Esophagus muscularis mucosa (tissue), 4 donors: ENCODE measurements around the gene AIDA. TPM values are rescaled to one million over a fixed set of nuclear protein-coding genes. Genes with fewer than 3 reads are reported as not detected.
A peak's percentile ranks its signal among the peaks of the same experiment; 100 is the strongest.

ENCODE experiments used
- DNase-seq: peaks from one replicate; pipeline ENCODE4 v3.0.0-alpha.2; 2017; ENCODE audit errors: extremely low spot score
- H3K27ac ChIP-seq, 4 donors: fragments of 200-600 bp; sonication (generic); replicated peaks in 1 of 4; 1 replicate in 3 of 4; 2 replicates in 1 of 4; pipeline ENCODE4 v1.5.1; 2016 to 2019; ENCODE audit warnings: mild to moderate bottlenecking in 1 of 4
- H3K27me3 ChIP-seq, 4 donors: fragments of 200-600 bp; sonication (generic); one replicate each; pipeline versions ENCODE4 v1.5.1 to v1.6.0; 2016 to 2019
- H3K36me3 ChIP-seq, 4 donors: fragments of 200-600 bp; sonication (generic); one replicate each; pipeline ENCODE4 v1.5.1; 2016 to 2019
- H3K4me1 ChIP-seq, 4 donors: fragments of 200-600 bp; sonication (generic); one replicate each; pipeline ENCODE4 v1.5.1; 2016 to 2019
- H3K4me3 ChIP-seq, 4 donors: fragments of 200-600 bp; sonication (generic); 1 replicate in 2 of 4; 2 replicates in 2 of 4; pipeline ENCODE4 v1.5.1; 2016 to 2019; ENCODE audit warnings: mild to moderate bottlenecking in 4 of 4, moderate library complexity in 1 of 4
- H3K9me3 ChIP-seq, 4 donors: fragments of 200-600 bp; sonication (generic); 1 replicate in 3 of 4; 2 replicates in 1 of 4; pipeline ENCODE4 v1.5.1; 2016 to 2019
- CTCF ChIP-seq, 3 experiments: fragments of 200-600 bp in 2 of 3; fragments of 450-650 bp in 1 of 3; sonication (generic) in 2 of 3; IDR thresholded peaks; one replicate each; pipeline ENCODE4 v1.5.1; 2017 to 2019; ENCODE audit warnings: antibody characterized with exemption in 3 of 3, mild to moderate bottlenecking in 2 of 3, moderate library complexity in 1 of 3
- EP300 ChIP-seq: sonication (generic); formaldehyde crosslinking; IDR thresholded peaks from one replicate; pipeline ENCODE4 v1.6.1; 2017; ENCODE audit warnings: antibody characterized with exemption
- POLR2A ChIP-seq: fragments of 450-650 bp; IDR thresholded peaks from one replicate; pipeline ENCODE4 v1.6.1; 2017; ENCODE audit warnings: antibody characterized with exemption, moderate library complexity, mild to moderate bottlenecking, low read depth
- POLR2AphosphoS5 ChIP-seq, 2 donors: sonication (generic); formaldehyde crosslinking; IDR thresholded peaks; one replicate each; pipeline ENCODE4 v1.6.1; 2017; ENCODE audit warnings: antibody characterized with exemption in 2 of 2
- WGBS: methylation state at CpG from one replicate; pipeline ENCODE4 v1.1.5; 2018; 5-methylcytosine and 5-hydroxymethylcytosine counted together
- intact Hi-C: fragments of 100-400 bp; cut with DNase I; formaldehyde crosslinking; loops from one replicate; pipeline ENCODE4 v1.15.1; 2023
- total RNA-seq, 4 donors: library from RNA; depleted of rRNA; stranded (reverse); fragments of >200 nt; gene quantifications; one replicate each; pipeline versions ENCODE4 v1.1.0 to v1.2.1, GENCODE V29; 2016

AIDA gene
- total RNA-seq, 4 donors from 2014 or later, result 94.3 to 120 (median 99.8) TPM

- TF ChIP-seq POLR2AphosphoS5 (IDR thresholded peaks at IDR 0.05) (peak; percentile 95 to 99), POLR2A (peak; percentile 56), EP300 (no peak), CTCF (IDR thresholded peaks at IDR 0.05) (peak in 1 of 3 experiments; percentile 40)
- intact Hi-C loops, result loop anchor here (10.0 kb wide), 1 partner anchor 71 kb away; the partner anchor contains the start of genes AIDA and BROX
Observed at GRCh38 chr1:222643938-222644635, 68.2 kb downstream of the AIDA start.

GRCh38 chr1:222643606-222643937, 68.7 kb downstream of the AIDA start:
- no peak for TF ChIP-seq POLR2AphosphoS5 (IDR thresholded peaks at IDR 0.05)
- no peak for TF ChIP-seq EP300
- no peak for TF ChIP-seq POLR2A
- no peak for TF ChIP-seq CTCF (IDR thresholded peaks at IDR 0.05)
- Histone ChIP-seq H3K9me3 (no peaks in the 10 kb centered on the region), H3K27ac (peak overlapping the region; percentile 89 to 93 (median 90)), H3K36me3 (peaks cover 0 to 30% (median 14%) of the 10 kb centered on the region in 4 donors), H3K27me3 (no peaks in the 10 kb centered on the region), H3K4me3 (peak overlapping the region; percentile 66 to 90 (median 84)), H3K4me1 (peaks cover 16 to 20% (median 16%) of the 10 kb centered on the region in 4 donors)
- intact Hi-C loops, result loop anchor here (10.0 kb wide), 1 partner anchor 71 kb away; the partner anchor contains the start of genes AIDA and BROX
- no peak for DNase-seq
- WGBS, result 14% methylated on average over 10 of the region's 10 CpGs

More at GRCh38 chr1:222643938-222644635, 68.2 kb downstream of the AIDA start:
- DNase-seq, result peak; percentile 99
- Histone ChIP-seq H3K27ac (peak overlapping the region; percentile 89 to 93 (median 90)), H3K27me3 (no peaks in the 10 kb centered on the region), H3K4me3 (peak overlapping the region; percentile 66 to 90 (median 84)), H3K9me3 (no peaks in the 10 kb centered on the region), H3K36me3 (peaks cover 0 to 29% (median 15%) of the 10 kb centered on the region in 4 donors), H3K4me1 (peaks cover 16 to 20% (median 16%) of the 10 kb centered on the region in 4 donors)
- WGBS, result under 1% methylated on average over 41 of the region's 42 CpGs

- no peak for DNase-seq
- H3K27ac ChIP-seq, result no peak overlapping the region
- peaks cover 16 to 20% (median 16%) of the 10 kb centered on the region in 4 donors for H3K4me1 ChIP-seq
- intact Hi-C loops, result loop anchor here (10.0 kb wide), 1 partner anchor 72 kb away; the partner anchor contains the start of genes AIDA and BROX
- H3K9me3 ChIP-seq, result no peaks in the 10 kb centered on the region
- H3K27me3 ChIP-seq, result no peaks in the 10 kb centered on the region
- H3K36me3 ChIP-seq, result peaks cover 0 to 28% (median 13%) of the 10 kb centered on the region in 4 donors
- H3K4me3 ChIP-seq, result no peak overlapping the region
- 92% methylated on average over 1 of the region's 1 CpG for WGBS
- TF ChIP-seq EP300 (no peak), POLR2A (no peak), POLR2AphosphoS5 (IDR thresholded peaks at IDR 0.05) (no peak), CTCF (IDR thresholded peaks at IDR 0.05) (no peak)
Observed at GRCh38 chr1:222642468-222642867, 69.8 kb downstream of the AIDA start.

- WGBS, result 78% methylated on average over 5 of the region's 5 CpGs
- Histone ChIP-seq H3K36me3 (peaks cover 0 to 26% (median 17%) of the 10 kb centered on the region in 4 donors), H3K4me1 (peaks cover 16 to 17% (median 16%) of the 10 kb centered on the region in 4 donors), H3K4me3 (no peak overlapping the region), H3K9me3 (no peaks in the 10 kb centered on the region), H3K27ac (no peak overlapping the region), H3K27me3 (no peaks in the 10 kb centered on the region)
- no peak for DNase-seq
- no peak for TF ChIP-seq POLR2A
- no peak for TF ChIP-seq CTCF (IDR thresholded peaks at IDR 0.05)
- no peak for TF ChIP-seq POLR2AphosphoS5 (IDR thresholded peaks at IDR 0.05)
- TF ChIP-seq EP300, result no peak
- intact Hi-C loops, result loop anchor here (10.0 kb wide), 1 partner anchor 73 kb away; the partner anchor contains the start of genes AIDA and BROX
Observed at GRCh38 chr1:222641269-222641948, 70.9 kb downstream of the AIDA start.
